DOHH2 (cell line): ENCODE results near the gene GPC5.

Experiments used
- H3F3A ChIP-seq: fragments of 200-600 bp; sonication (generic), shearing (Covaris generic); 2 replicates; pipeline ENCODE4 v1.6.0; 2016; ENCODE audit warnings: antibody characterized with exemption, mild to moderate bottlenecking; ENCODE audit not compliant: control insufficient read depth, insufficient read depth
- H3K27ac ChIP-seq: fragments of 200-600 bp; sonication (generic); 2 replicates; pipeline ENCODE4 v1.5.1; 2014; ENCODE audit warnings: low read depth, mild to moderate bottlenecking, low read length, moderate library complexity
- H3K27me3 ChIP-seq: fragments of 200-600 bp; sonication (generic); 2 replicates; pipeline ENCODE4 v1.6.1; 2014; ENCODE audit warnings: mild to moderate bottlenecking, low read length, mixed read lengths; ENCODE audit not compliant: control insufficient read depth
- H3K36me3 ChIP-seq: fragments of 200-600 bp; sonication (generic); 2 replicates; pipeline ENCODE4 v1.6.1; 2014; ENCODE audit warnings: mild to moderate bottlenecking, low read length, moderate library complexity, mixed read lengths; ENCODE audit not compliant: control insufficient read depth
- H3K4me1 ChIP-seq: fragments of 200-600 bp; sonication (generic); 2 replicates; pipeline ENCODE4 v1.6.1; 2014; ENCODE audit warnings: mild to moderate bottlenecking, low read length, mixed read lengths; ENCODE audit not compliant: control insufficient read depth
- H3K4me2 ChIP-seq: fragments of 200-600 bp; sonication (generic); 2 replicates; pipeline ENCODE4 v1.6.0; 2014; ENCODE audit warnings: mild to moderate bottlenecking, low read length, moderate library complexity
- H3K4me3 ChIP-seq: fragments of 200-600 bp; sonication (generic); 2 replicates; pipeline ENCODE4 v1.5.1; 2014; ENCODE audit warnings: mild to moderate bottlenecking, low read length, mixed read lengths
- H3K79me2 ChIP-seq: fragments of 200-600 bp; sonication (generic); 2 replicates; pipeline ENCODE4 v1.6.1; 2014; ENCODE audit warnings: mild to moderate bottlenecking, low read length, mixed read lengths; ENCODE audit not compliant: control insufficient read depth
- H3K9me2 ChIP-seq: fragments of 200-600 bp; sonication (generic); replicated peaks from 2 replicates; pipeline ENCODE4 v1.6.1; 2014; ENCODE audit warnings: mild to moderate bottlenecking, low read length, mixed read lengths; ENCODE audit not compliant: control insufficient read depth
- H3K9me3 ChIP-seq: fragments of 200-600 bp; sonication (generic); 2 replicates; pipeline ENCODE4 v1.6.1; 2014; ENCODE audit warnings: antibody characterized with exemption, low read length, mixed read lengths; ENCODE audit not compliant: control insufficient read depth, insufficient read depth
- H4K20me1 ChIP-seq: fragments of 200-600 bp; sonication (generic); 2 replicates; pipeline ENCODE4 v1.6.0; 2014; ENCODE audit warnings: low read depth, mild to moderate bottlenecking, antibody characterized with exemption, low read length, moderate library complexity; ENCODE audit not compliant: control insufficient read depth, insufficient read depth
- CTCF ChIP-seq: fragments of 200-600 bp; sonication (generic); IDR thresholded peaks from one replicate; pipeline ENCODE4 v1.5.1; 2014; ENCODE audit warnings: antibody characterized with exemption, mild to moderate bottlenecking, low read depth, low read length; ENCODE audit not compliant: poor library complexity, severe bottlenecking
- EZH2phosphoT487 ChIP-seq: fragments of 200-600 bp; sonication (generic); IDR thresholded peaks from 2 replicates; pipeline ENCODE4 v1.6.1; 2017; ENCODE audit warnings: borderline replicate concordance, mild to moderate bottlenecking, antibody characterized with exemption, low read length, moderate library complexity, mixed read lengths

The GPC5 gene

GRCh38 chr13:92345627-92346026 lies 947.2 kb downstream of the GPC5 start:
- H3F3A ChIP-seq: no peaks in the 10 kb centered on the region
- no peak overlapping the region for H3K4me2 ChIP-seq
- no peaks in the 10 kb centered on the region for H3K4me1 ChIP-seq
- no peaks in the 10 kb centered on the region; the same call in 1 of the 2 replicates for H4K20me1 ChIP-seq
- H3K36me3 ChIP-seq: no peaks in the 10 kb centered on the region
- H3K27ac ChIP-seq: no peak overlapping the region
- TF ChIP-seq CTCF: no peak
- TF ChIP-seq EZH2phosphoT487: no peak
- H3K9me3 ChIP-seq: no peaks in the 10 kb centered on the region
- H3K9me2 ChIP-seq: no peaks in the 10 kb centered on the region
- H3K79me2 ChIP-seq: no peaks in the 10 kb centered on the region
- H3K27me3 ChIP-seq: no peaks in the 10 kb centered on the region
- H3K4me3 ChIP-seq: no peak overlapping the region

GRCh38 chr13:92346046-92346445 lies 947.6 kb downstream of the GPC5 start:
- Histone ChIP-seq H3K79me2 (no peaks in the 10 kb centered on the region), H3K36me3 (no peaks in the 10 kb centered on the region), H3K9me3 (no peaks in the 10 kb centered on the region), H4K20me1 (no peaks in the 10 kb centered on the region; the same call in 1 of the 2 replicates), H3K4me2 (no peak overlapping the region), H3K4me1 (no peaks in the 10 kb centered on the region), H3K9me2 (no peaks in the 10 kb centered on the region), H3K4me3 (no peak overlapping the region), H3K27ac (no peak overlapping the region), H3F3A (no peaks in the 10 kb centered on the region), H3K27me3 (no peaks in the 10 kb centered on the region)
- TF ChIP-seq CTCF (no peak), EZH2phosphoT487 (no peak)

- no peak overlapping the region for H3K4me3 ChIP-seq
- no peaks in the 10 kb centered on the region for H4K20me1 ChIP-seq
- no peaks in the 10 kb centered on the region for H3F3A ChIP-seq
- H3K79me2 ChIP-seq: no peaks in the 10 kb centered on the region
- H3K9me2 ChIP-seq: no peaks in the 10 kb centered on the region
- no peaks in the 10 kb centered on the region; the same call in 1 of the 2 replicates for H3K9me3 ChIP-seq
- no peaks in the 10 kb centered on the region for H3K36me3 ChIP-seq
- no peak overlapping the region for H3K27ac ChIP-seq
- no peaks in the 10 kb centered on the region for H3K4me1 ChIP-seq
- no peaks in the 10 kb centered on the region for H3K27me3 ChIP-seq
- TF ChIP-seq CTCF: no peak
- no peak for TF ChIP-seq EZH2phosphoT487
- H3K4me2 ChIP-seq: no peak overlapping the region
Observed at GRCh38 chr13:92354583-92354982, 956.2 kb downstream of the GPC5 start.
